Superior temporal gyrus (tissue), 1 donor: Measurements from ENCODE around the gene SH3PXD2B.

Experiments
- DNase-seq: peaks from one replicate; pipeline ENCODE4 v3.0.0-alpha.2; 2016; ENCODE audit errors: extremely low spot score

SH3PXD2B gene

GRCh38 chr5:172454358-172455086 is at the start of gene SH3PXD2B:
SH3PXD2B (minus strand) TSS chr5:172454525; CDS start chr5:172454352, 173 bp downstream.
- DNase-seq = no peak

- DNase-seq = no peak
Observed at GRCh38 chr5:172502969-172503368, 48.6 kb upstream of the SH3PXD2B start.

GRCh38 chr5:172502410-172502809 is 48.1 kb upstream of the SH3PXD2B start:
- no peak for DNase-seq

- no peak for DNase-seq
Observed at GRCh38 chr5:172501708-172502320, 47.5 kb upstream of the SH3PXD2B start.

GRCh38 chr5:172499287-172499686 is 45.0 kb upstream of the SH3PXD2B start:
- no peak for DNase-seq

GRCh38 chr5:172498431-172499129 is 44.3 kb upstream of the SH3PXD2B start:
- no peak for DNase-seq

- no peak for DNase-seq
Observed at GRCh38 chr5:172497591-172498255, 43.4 kb upstream of the SH3PXD2B start.

- DNase-seq = no peak
Observed at GRCh38 chr5:172496671-172497371, 42.5 kb upstream of the SH3PXD2B start.

- DNase-seq = no peak
Observed at GRCh38 chr5:172494630-172495505, 40.5 kb upstream of the SH3PXD2B start.

- DNase-seq = no peak
Observed at GRCh38 chr5:172493906-172494305, 39.6 kb upstream of the SH3PXD2B start.

- no peak for DNase-seq
Observed at GRCh38 chr5:172493461-172493860, 39.1 kb upstream of the SH3PXD2B start.

GRCh38 chr5:172493002-172493401 is 38.7 kb upstream of the SH3PXD2B start:
- no peak for DNase-seq

GRCh38 chr5:172492097-172492840 is 37.9 kb upstream of the SH3PXD2B start:
- DNase-seq = no peak

- DNase-seq = no peak
Observed at GRCh38 chr5:172491481-172491880, 37.2 kb upstream of the SH3PXD2B start.

GRCh38 chr5:172490514-172491461 is 36.5 kb upstream of the SH3PXD2B start:
- DNase-seq = no peak

GRCh38 chr5:172488221-172488620 is 33.9 kb upstream of the SH3PXD2B start:
- DNase-seq = no peak

- no peak for DNase-seq
Observed at GRCh38 chr5:172487671-172488070, 33.3 kb upstream of the SH3PXD2B start.

GRCh38 chr5:172486912-172487311 is 32.6 kb upstream of the SH3PXD2B start:
- DNase-seq = no peak

GRCh38 chr5:172486451-172486850 is 32.1 kb upstream of the SH3PXD2B start:
- DNase-seq = no peak
